ENCODE results near the gene SPIRE1.

DNA sequence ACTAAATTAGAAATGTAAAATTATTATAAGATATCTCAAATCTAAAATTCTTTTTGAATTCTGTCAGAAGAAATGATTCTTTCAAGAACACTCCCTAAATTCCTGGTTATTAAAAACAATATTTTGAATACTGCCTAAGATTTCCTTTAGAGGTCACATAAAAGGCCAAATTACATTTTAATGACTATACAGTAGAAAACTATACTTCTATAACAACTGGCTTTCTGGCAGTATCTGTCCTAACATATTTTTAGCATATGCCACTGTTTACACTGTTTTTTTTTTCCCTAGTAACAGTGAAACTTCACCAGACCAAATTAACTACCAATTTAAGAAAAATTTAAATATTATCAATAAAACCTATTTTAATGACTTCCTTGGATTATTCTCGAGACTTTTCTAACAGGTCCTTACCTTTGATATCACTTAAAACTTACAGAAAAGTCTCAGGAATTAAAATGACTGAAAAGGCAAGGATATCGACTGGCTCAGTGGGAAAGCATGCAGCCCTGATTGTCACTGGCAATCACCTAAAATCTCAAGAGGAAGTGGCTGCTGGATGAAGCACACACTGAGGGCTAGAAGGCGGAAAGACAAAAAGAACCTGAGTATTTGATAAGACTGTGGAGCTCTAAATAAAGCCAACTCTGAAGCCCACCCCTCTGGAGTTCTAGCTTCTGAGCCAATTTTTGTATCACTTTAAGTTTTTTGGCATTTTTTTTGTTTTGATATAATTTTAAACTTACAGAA lies 59.6 kb downstream of the SPIRE1 start:
- no peak for TF ChIP-seq POLR2A (IDR thresholded peaks at IDR 0.05)
- TF ChIP-seq, protein P1, sequence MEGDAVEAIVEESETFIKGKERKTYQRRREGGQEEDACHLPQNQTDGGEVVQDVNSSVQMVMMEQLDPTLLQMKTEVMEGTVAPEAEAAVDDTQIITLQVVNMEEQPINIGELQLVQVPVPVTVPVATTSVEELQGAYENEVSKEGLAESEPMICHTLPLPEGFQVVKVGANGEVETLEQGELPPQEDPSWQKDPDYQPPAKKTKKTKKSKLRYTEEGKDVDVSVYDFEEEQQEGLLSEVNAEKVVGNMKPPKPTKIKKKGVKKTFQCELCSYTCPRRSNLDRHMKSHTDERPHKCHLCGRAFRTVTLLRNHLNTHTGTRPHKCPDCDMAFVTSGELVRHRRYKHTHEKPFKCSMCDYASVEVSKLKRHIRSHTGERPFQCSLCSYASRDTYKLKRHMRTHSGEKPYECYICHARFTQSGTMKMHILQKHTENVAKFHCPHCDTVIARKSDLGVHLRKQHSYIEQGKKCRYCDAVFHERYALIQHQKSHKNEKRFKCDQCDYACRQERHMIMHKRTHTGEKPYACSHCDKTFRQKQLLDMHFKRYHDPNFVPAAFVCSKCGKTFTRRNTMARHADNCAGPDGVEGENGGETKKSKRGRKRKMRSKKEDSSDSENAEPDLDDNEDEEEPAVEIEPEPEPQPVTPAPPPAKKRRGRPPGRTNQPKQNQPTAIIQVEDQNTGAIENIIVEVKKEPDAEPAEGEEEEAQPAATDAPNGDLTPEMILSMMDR (IDR thresholded peaks at IDR 0.05) = no peak

All from ovary (tissue), 3 donors.